OCI-LY1 (cell line): ENCODE measurements around the gene PYDC1.

Source experiments
- EZH2 ChIP-seq: fragments of 200-600 bp; sonication (generic), shearing (Covaris generic); IDR thresholded peaks from 2 replicates; pipeline ENCODE4 v1.8.0; 2017; ENCODE audit warnings: borderline replicate concordance, mixed run types, mild to moderate bottlenecking, antibody characterized with exemption, low read length, moderate library complexity, mixed read lengths
- TF ChIP-seq, protein P1 (sequence below): fragments of 200-600 bp; sonication (generic), shearing (Covaris generic); IDR thresholded peaks from 2 replicates; pipeline ENCODE4 v1.5.1; 2017; ENCODE audit warnings: mild to moderate bottlenecking, antibody characterized with exemption, low read length, moderate library complexity, mixed read lengths

GRCh38 chr16:31189412-31189778 is 27.5 kb downstream of the PYDC1 start:
- TF ChIP-seq, protein P1, sequence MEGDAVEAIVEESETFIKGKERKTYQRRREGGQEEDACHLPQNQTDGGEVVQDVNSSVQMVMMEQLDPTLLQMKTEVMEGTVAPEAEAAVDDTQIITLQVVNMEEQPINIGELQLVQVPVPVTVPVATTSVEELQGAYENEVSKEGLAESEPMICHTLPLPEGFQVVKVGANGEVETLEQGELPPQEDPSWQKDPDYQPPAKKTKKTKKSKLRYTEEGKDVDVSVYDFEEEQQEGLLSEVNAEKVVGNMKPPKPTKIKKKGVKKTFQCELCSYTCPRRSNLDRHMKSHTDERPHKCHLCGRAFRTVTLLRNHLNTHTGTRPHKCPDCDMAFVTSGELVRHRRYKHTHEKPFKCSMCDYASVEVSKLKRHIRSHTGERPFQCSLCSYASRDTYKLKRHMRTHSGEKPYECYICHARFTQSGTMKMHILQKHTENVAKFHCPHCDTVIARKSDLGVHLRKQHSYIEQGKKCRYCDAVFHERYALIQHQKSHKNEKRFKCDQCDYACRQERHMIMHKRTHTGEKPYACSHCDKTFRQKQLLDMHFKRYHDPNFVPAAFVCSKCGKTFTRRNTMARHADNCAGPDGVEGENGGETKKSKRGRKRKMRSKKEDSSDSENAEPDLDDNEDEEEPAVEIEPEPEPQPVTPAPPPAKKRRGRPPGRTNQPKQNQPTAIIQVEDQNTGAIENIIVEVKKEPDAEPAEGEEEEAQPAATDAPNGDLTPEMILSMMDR = no peak
- no peak for TF ChIP-seq EZH2
